Measurements from ENCODE around the gene FXYD1.
A peak's percentile ranks its signal among the peaks of the same experiment; 100 is the strongest.
"Not testable (repeated sequence)": the region's sequence is repeated elsewhere in the genome, so short reads cannot be mapped to it uniquely, and the experiment has no call there.

Gene FXYD1

GRCh38 chr19:35125749-35126623, 12.6 kb upstream of the FXYD1 start:
- no peak for DNase-seq

GRCh38 chr19:35126624-35126959, 12.0 kb upstream of the FXYD1 start:
- DNase-seq: no peak

GRCh38 chr19:35127871-35128270, 10.8 kb upstream of the FXYD1 start:
- DNase-seq: no peak

- DNase-seq: no peak
Measured at GRCh38 chr19:35128398-35129057, 10.1 kb upstream of the FXYD1 start.

- DNase-seq: not testable (repeated sequence)
Measured at GRCh38 chr19:35129724-35130274, 8.8 kb upstream of the FXYD1 start.

GRCh38 chr19:35130761-35131720, 7.6 kb upstream of the FXYD1 start:
- DNase-seq: no peak

GRCh38 chr19:35132254-35132653, 6.4 kb upstream of the FXYD1 start:
- DNase-seq: no peak

- DNase-seq: no peak
Measured at GRCh38 chr19:35133826-35134225, 4.8 kb upstream of the FXYD1 start.

- no peak for DNase-seq
Measured at GRCh38 chr19:35134601-35135242, 3.9 kb upstream of the FXYD1 start, which contains the start of gene LGI4. Gene LGI4 (minus strand): TSS chr19:35135059. CDS start chr19:35134680, 379 bp downstream.

GRCh38 chr19:35135389-35135909, 3.2 kb upstream of the FXYD1 start:
- DNase-seq: peak; percentile 54

GRCh38 chr19:35136231-35136630, 2.4 kb upstream of the FXYD1 start:
- DNase-seq: no peak

GRCh38 chr19:35136977-35137702, 1.5 kb upstream of the FXYD1 start:
- no peak for DNase-seq

GRCh38 chr19:35140207-35140961, 1.8 kb downstream of the FXYD1 start:
- no peak for DNase-seq

GRCh38 chr19:35140962-35141836, 2.6 kb downstream of the FXYD1 start:
- DNase-seq: peak; percentile 98

- DNase-seq: no peak
Measured at GRCh38 chr19:35141837-35142605, 3.4 kb downstream of the FXYD1 start.

GRCh38 chr19:35142606-35143230, 4.1 kb downstream of the FXYD1 start:
- peak; percentile 74 for DNase-seq

GRCh38 chr19:35143231-35143715, 4.6 kb downstream of the FXYD1 start, which contains the start of gene FXYD7:
Gene FXYD7 (plus strand): TSS chr19:35143255. CDS start chr19:35143334, 79 bp downstream.
- DNase-seq: no peak

GRCh38 chr19:35143818-35144217, 5.2 kb downstream of the FXYD1 start:
- no peak for DNase-seq

Measured in T-helper 9 cell (primary cell).